H1 (cell line): Measurements from ENCODE around the gene USP54.

ENCODE experiments used
- CEBPB ChIP-seq: IDR thresholded peaks from 2 replicates; pipeline ENCODE4 v1.6.1; 2012; ENCODE audit warnings: low read depth, low read length
- CHD2 ChIP-seq: IDR thresholded peaks from 2 replicates; pipeline ENCODE4 v1.6.1; 2012; ENCODE audit warnings: low read length, improper control_type of control experiment
- CTCF ChIP-seq, 3 experiments: IDR thresholded peaks; 1 replicate in 2 of 3; 2 replicates in 1 of 3; pipeline versions ENCODE4 v1.5.1 to v1.6.1; 2011; ENCODE audit warnings: low read length in 3 of 3, mild to moderate bottlenecking in 3 of 3, inconsistent platforms in 2 of 3, low read depth in 1 of 3, moderate library complexity in 1 of 3; ENCODE audit not compliant: insufficient read depth in 1 of 3; ENCODE audit errors: control extremely low read depth in 1 of 3
- EP300 ChIP-seq, 2 experiments: IDR thresholded peaks; 1 replicate in 1 of 2; 2 replicates in 1 of 2; pipeline ENCODE4 v1.6.1; 2011 to 2012; ENCODE audit warnings: low read depth in 2 of 2, low read length in 2 of 2, mild to moderate bottlenecking in 2 of 2, borderline replicate concordance in 1 of 2, inconsistent platforms in 1 of 2, moderate library complexity in 1 of 2
- EZH2 ChIP-seq: fragments of 200-600 bp; sonication (generic); IDR thresholded peaks from 2 replicates; pipeline ENCODE4 v1.7.1; 2012; ENCODE audit warnings: low read depth, mild to moderate bottlenecking, moderate library complexity, low read length, inconsistent platforms; ENCODE audit not compliant: severe bottlenecking
- HDAC2 ChIP-seq, 2 experiments: fragments of 300-600 bp in 1 of 2; sonication (generic) in 1 of 2; IDR thresholded peaks; 2 replicates each; pipeline ENCODE4 v1.6.1; 2011 to 2012; ENCODE audit warnings: low read depth in 2 of 2, low read length in 2 of 2, mild to moderate bottlenecking in 2 of 2, moderate library complexity in 2 of 2, borderline replicate concordance in 1 of 2, inconsistent platforms in 1 of 2
- POLR2A ChIP-seq, 2 experiments: IDR thresholded peaks; 1 replicate in 1 of 2; 2 replicates in 1 of 2; pipeline ENCODE4 v1.6.1; 2011; ENCODE audit warnings: low read depth in 2 of 2, low read length in 2 of 2, mild to moderate bottlenecking in 2 of 2; ENCODE audit errors: control extremely low read depth in 1 of 2
- RFX5 ChIP-seq: IDR thresholded peaks from 2 replicates; pipeline ENCODE4 v1.6.1; 2011; ENCODE audit warnings: low read depth, low read length, improper control_type of control experiment, borderline replicate concordance
- RNF2 ChIP-seq: fragments of 200-900, 300-1000 bp; sonication (generic); IDR thresholded peaks from 2 replicates; pipeline ENCODE4 v1.7.1; 2016; ENCODE audit warnings: borderline replicate concordance, low read depth, mild to moderate bottlenecking, antibody characterized with exemption, low read length; ENCODE audit not compliant: poor library complexity, severe bottlenecking; ENCODE audit errors: missing control alignments
- RXRA ChIP-seq: IDR thresholded peaks from 2 replicates; pipeline ENCODE4 v1.6.1; 2011; ENCODE audit warnings: low read depth, mild to moderate bottlenecking, low read length, moderate library complexity; ENCODE audit not compliant: insufficient read depth
- SAP30 ChIP-seq: fragments of 300-600 bp; sonication (generic); IDR thresholded peaks from 2 replicates; pipeline ENCODE4 v1.7.1; 2012; ENCODE audit warnings: low read length, moderate library complexity, mild to moderate bottlenecking, inconsistent platforms; ENCODE audit not compliant: insufficient read depth, insufficient replicate concordance

GRCh38 chr10:73494877-73495225, 96.3 kb downstream of the USP54 start:
- TF ChIP-seq RNF2: no peak
- no peak for TF ChIP-seq POLR2A (IDR thresholded peaks at IDR 0.05; ENCODE audit: control extremely low read depth in 1 of 2, low read depth in 2 of 2, low read length in 2 of 2)
- no peak for TF ChIP-seq CEBPB
- no peak for TF ChIP-seq RFX5
- TF ChIP-seq RXRA: no peak
- no peak for TF ChIP-seq CTCF (IDR thresholded peaks at IDR 0.05; ENCODE audit: control extremely low read depth in 1 of 3, insufficient read depth in 1 of 3, low read depth in 1 of 3, low read length in 3 of 3)
- no peak for TF ChIP-seq EZH2
- no peak for TF ChIP-seq HDAC2 (IDR thresholded peaks at IDR 0.05; ENCODE audit: borderline replicate concordance in 1 of 2, low read depth in 2 of 2, low read length in 2 of 2)
- no peak for TF ChIP-seq SAP30
- no peak for TF ChIP-seq EP300 (IDR thresholded peaks at IDR 0.05; ENCODE audit: borderline replicate concordance in 1 of 2, low read depth in 2 of 2, low read length in 2 of 2)
- no peak for TF ChIP-seq CHD2
